Ammon's horn (tissue), 1 donor: Measurements from ENCODE around the gene LAMB4.
"Not testable (repeated sequence)": the region's sequence is repeated elsewhere in the genome, so short reads cannot be mapped to it uniquely, and the experiment has no call there.

Experiments used
- DNase-seq: peaks from one replicate; pipeline ENCODE4 v3.0.0-alpha.2; 2016; ENCODE audit warnings: low spot score

LAMB4 gene

DNA sequence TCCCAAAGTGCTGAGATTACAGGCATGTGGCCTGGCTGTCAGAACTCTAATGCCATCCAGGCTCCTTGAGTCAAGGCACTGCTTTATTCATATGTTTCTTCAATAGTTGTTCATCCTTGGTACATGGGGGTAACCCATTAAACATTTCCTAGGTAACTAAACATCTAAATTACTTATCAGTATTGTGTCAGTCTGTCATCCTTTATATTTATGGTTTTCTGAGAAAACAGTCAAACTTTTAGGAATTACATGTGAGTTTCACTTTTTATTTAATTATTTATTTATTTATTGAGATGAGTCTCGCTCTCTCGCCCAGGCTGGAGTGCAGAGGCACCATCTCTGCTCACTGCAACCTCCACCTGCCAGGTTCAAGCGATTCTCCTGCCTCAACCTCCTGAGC, 81.7 kb downstream of the LAMB4 start:
- DNase-seq = no peak

DNA sequence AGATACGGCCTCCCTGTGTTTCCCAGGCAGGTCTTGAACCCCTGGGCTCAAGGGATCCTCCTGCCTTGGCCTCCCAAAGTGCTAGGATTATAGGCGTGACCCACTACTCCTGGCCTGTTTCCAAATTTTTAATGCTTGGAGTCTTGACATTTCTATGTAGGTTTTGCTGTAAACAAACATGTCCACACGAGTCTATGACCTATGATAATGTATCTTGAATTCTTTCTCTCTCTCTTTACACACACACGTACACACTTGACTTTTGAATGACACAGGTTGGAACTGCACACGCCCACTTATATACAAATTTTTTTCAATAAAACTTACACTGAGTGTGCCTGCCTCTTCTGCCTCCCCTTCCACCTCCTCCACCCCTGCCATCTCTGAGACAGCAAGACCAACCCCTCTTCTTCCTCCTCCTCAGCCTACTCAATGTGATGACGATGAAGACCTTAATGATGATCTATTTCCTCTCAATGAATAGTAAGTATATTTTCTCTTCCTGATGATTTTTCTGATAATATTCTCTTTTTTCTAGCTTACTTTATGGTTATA, 83.1 kb downstream of the LAMB4 start:
- DNase-seq = no peak

DNA sequence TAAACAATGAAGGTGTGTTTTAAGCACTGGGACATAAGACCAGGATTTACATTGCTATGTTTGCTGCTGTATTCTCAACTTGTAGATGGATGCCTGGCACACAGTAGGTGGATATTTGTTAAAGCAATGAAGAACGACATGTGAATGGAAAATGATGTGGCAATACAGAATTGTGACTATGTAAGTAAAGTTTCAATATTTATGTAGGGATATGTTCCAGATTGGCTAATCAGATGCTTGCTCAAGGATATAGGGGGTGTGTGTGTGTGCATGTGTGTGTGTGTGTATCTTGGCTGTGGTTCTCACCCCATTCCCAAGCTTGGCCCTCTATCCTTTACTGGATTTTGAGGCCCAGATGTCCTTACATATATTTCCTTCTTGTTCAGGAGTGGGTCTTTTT, 84.5 kb downstream of the LAMB4 start:
- DNase-seq = no peak

DNA sequence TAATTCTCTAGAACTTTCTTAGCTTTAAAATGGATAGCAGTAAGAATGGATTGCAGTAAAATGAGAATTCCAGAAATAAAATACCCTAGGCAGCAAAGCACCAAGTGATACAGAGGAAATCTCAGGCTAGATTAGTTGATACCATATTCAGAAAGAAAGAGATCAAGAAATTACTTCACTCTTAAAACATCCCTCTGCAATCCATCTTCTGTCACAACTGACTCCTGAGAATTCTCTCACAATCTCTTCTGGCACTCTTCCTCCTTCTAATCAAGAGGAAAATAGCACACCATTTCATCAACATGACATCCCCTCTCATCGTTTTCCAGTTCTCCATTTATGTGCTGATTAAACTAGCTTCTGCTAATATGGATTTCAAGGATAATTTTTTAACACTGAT, 85.0 kb downstream of the LAMB4 start:
- DNase-seq = no peak

DNA sequence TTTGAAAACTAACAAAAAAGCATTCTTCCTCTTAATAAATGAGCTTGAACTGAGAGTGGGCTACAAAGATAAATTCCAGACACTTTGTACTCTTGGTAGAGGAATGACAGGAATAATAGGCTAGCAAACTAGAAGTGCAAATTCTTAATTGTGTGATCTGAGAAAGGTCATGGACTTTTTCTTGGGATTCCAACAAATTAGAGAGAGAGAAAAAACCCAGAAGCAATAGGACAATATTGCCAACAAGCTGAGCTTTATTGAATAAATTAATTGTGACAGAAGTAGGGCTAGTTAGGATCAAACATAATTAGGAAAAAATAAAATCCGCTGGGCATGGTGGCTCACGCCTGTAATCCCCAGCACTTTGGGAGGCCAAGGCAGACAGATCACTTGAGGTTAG, 85.8 kb downstream of the LAMB4 start:
- DNase-seq = no peak

DNA sequence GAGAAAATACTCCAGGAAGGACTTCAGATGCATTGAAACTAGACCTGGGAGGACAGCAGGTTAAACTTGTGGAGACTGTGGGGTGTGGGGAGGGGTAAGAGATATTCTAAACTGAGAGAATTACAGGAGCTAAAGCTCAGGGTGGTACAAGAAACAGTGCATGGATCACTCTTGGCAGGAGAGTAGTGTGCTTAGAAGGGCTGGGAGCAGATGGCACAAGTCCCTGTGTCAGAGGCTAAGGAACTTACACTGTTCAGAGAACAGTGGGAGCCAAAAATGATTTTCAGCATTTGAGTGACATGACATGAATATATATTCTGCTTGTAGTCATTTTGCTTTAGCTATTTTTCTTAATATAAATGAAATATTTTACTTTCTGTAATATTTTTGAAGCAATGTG, 91.2 kb downstream of the LAMB4 start:
- no peak for DNase-seq

DNA sequence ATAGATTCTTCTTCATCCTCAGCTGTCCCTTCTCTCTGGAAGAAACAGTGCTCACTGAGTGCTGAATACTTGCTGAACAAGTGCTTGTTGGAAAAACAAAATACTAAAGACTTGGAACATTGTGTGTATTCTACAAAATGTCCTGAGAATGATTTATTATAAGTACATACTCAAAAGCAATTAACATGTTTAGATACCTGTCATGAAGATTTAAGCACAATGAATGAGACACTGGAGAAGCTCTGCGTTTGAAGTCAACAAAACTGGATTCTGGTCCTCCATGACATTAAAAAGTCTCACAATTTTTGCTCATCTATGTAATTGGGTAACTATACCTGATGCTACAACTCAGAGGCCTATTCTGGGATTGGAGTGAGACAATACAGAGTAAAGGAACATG, 92.4 kb downstream of the LAMB4 start:
- DNase-seq = no peak

DNA sequence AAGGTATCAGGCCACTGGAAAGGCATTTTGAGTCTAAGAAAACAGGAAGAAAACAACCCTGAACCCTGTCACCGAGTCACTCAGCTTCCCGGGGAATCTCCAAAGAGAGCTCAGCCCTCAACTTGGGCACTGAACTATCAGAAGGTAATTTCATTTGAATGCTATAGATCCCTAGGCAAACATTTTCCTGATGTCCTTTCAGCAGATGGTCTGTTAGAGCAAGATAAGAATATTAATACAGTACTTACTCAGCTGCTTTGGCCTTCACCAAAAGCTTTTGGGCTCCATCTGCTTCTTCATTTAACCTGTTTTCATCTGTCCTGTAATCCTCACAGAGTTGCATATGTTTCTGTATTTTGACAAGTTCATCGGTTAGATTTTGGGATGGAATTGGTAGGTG, 93.0 kb downstream of the LAMB4 start:
- DNase-seq = no peak

DNA sequence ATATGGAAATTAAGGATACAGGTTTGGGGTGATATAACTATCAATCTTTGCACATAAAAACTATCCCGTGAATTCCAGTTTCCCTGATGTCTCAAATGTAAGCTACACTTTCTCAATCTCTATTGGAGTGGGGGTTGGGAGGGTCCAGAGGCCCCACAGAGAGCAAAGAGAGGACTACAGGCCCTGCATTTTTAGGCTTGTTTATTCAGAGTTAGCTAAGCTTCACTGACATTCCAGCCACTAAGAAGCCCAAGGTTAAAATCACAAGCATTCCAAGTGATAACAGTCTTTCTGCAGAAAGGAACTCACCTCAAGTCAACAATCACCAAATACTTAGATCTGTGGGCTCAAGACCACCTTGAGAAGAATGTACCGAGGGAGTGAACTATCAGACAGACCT, 95.6 kb downstream of the LAMB4 start:
- DNase-seq = no peak

DNA sequence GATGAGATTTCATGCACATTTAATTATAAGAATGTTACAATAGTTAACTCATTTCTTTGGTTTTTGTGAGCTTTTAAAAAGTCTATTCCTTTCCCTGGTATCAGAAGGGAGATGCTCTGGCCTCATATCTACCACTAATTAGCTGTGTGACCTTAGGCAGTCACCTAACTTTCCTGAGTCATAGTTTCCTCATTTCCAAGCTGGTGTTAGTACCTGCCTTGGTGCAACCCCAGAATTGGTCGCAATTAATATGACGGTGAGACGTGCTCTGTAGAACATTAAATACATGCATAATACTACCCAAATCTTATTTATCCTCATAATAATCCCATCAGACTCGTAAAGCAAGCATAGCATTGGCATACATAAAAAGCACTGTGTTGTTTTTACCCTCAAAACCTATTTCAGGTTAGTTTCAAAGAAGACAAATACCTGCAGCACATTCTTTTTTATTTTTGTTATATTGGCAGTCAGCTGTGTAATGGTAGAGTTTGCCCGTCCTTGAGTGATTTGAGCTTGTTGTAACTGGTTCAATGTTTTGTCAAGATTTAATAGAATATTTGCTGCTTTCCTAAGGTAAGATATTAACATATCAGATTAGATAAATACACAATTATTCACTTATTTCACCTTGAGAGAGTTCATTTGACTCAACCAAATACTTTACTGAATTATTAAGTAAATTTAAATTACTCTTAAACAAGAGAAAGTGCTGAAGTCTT, 96.2 kb downstream of the LAMB4 start:
- DNase-seq = no peak

DNA sequence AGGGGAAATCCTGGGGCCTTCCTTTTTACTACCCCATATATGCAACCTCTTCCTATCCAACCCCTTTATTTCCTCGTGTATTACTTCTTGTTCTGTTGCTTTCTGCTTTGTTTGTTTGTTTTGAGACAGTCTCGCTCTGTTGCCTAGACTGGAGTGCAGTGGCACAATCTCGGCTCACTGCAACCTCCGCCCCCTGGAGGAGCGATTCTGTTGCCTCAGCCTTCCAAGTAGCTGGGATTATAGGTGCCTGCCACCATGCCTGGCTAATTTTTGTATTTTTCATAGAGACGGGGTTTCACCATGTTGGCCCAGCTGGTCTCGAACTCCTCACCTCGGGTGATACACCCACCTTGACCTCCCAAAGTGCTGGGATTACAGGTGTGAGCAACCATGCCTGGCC, 96.9 kb downstream of the LAMB4 start:
- DNase-seq = not testable (repeated sequence)

DNA sequence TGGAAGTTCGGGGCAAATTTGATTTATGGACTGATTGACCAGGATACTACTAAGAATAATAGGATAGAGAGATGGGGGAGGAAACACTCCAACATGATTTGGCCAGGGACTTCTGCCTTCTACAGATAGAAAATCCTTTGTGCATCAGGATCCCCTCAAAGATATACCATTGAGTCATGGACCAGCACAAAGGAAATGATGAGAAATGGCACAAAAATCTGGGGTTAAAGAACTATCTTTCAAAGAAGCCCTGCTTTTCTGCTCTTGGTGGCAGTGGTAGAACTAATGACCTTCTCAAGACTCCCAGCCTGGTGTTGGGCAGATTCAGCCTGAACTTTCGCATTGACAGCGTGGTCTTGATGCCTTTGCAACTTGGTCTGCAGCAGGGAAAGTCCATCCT, 99.6 kb downstream of the LAMB4 start:
- DNase-seq = no peak

DNA sequence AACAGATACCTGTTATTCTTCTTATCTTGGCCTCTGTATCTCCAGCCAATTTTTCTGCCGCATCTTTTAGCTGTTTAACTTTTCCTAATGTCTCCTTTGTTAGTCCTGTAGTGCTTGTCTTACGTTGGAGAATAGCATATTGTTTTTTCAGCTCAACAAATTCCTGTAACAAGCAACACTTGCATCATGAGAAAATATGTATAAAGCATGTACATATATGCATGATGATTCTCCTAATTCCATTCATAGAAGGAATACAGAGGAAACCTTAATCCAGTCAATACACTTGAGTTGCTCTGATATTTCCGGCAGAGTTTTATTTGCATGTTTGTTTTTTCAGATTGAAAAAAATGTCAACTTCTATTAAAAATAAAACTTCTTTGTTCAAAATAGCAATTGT, 101.1 kb downstream of the LAMB4 start:
- no peak for DNase-seq

DNA sequence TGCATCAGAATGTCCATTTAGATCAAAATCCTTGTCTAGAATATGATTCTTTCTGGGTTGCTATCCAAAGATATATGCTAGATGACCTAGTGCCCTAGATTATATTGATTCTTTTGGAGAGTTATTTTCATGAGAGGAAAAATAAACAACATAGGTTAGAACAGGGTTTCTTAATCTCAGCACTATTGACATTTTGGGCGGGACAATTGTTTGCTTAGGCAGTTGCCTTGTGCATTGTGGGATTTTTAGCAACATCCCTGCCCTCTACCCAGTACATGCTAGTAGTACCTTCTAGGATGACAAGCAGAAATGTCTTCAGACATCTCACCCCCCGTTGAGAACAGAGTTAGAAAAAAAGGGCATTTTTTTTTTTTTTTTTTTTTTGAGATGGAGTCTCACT, 102.0 kb downstream of the LAMB4 start:
- no peak for DNase-seq

DNA sequence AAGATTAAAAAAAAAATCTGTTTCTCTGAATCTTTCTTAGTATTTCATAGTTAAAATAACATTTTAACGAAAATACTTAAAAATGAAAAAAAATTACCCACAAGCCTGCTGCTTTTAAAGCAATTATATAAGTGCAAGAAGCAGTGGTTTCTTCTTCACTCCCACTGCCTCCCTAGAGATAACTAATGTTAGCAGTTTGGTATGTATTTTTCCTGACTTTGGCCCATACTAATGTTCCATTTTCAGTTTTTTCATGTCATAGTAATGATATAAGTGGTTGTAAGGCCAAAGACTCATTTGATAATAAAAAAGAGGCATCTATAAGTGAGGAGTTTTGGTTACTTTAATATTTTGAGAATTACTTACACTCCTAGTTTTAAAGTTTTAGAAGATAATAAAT, 102.9 kb downstream of the LAMB4 start:
- DNase-seq = no peak

DNA sequence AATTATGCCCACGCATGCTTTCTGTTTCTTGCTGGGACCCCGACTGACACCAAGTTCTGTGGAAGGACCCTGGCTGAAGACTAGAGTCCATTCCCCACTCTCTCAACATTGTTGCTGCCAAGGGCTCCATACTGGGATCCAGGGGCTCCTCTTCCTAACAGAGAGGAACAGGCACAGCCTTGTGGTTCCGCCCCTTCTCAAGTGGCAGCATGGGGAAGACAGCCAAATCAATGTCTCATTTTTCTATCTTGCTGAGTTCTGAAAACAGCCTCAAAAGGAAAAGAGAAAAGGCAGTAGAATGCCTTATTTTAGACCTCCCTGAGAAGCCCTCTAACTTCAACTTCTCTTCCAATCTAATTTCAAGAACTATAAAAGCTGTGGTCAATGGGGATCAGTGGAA, 103.5 kb downstream of the LAMB4 start:
- no peak for DNase-seq

DNA sequence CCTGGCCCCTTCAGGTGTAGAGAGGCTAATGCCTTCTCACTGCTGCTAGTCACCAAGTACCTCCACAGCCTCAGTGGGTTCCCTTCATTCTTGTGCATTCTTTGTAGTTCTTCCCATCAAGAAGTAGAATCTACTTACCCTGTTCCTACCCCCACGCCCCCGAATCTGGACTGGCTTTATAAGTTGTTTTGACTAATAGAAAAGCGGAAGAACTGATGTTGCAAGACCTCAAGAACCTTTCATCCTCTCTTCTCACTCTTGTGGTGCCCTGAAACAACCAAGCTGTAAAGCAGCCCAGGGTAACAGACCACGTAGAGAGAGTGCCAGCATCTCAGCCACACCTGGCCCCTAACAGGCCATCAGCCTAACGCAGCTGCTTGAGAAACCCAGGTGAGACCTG, 104.0 kb downstream of the LAMB4 start:
- DNase-seq = no peak

DNA sequence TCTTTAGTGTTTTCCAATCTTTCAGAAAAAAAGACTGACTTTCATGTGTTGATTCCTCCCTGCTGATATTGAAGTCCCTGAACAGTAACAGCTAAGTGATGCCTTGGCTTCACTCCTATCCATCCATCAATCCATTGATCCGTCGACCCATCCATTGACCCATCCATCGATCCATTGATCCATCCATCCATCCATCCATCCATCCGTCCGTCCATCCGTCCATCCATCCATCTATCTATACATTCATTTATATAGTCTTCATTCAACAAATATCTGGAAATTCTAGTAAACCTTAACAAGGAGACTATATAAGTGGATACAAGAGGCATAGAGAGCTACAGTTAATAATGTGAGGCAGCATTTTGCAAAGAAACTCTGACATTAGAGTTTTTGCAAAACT, 105.6 kb downstream of the LAMB4 start:
- no peak for DNase-seq

DNA sequence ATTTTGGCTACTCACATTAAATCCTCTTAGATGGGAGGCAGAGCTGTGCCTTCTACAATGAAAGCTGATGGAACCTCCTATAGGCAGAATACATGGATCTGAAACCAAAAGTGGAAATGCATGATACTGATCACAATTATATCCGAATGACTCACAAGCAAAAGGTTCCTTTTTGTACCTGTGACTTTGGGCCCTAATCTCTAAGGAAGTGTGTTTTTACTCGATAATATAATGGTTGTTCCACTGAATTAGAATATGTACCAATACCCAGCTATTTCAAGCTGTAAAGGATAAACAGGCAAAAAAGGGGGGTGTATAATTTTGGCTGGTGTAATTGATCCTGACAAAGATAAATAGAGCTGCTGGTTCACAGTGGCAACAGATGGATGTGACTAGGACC, 109.6 kb downstream of the LAMB4 start:
- no peak for DNase-seq

DNA sequence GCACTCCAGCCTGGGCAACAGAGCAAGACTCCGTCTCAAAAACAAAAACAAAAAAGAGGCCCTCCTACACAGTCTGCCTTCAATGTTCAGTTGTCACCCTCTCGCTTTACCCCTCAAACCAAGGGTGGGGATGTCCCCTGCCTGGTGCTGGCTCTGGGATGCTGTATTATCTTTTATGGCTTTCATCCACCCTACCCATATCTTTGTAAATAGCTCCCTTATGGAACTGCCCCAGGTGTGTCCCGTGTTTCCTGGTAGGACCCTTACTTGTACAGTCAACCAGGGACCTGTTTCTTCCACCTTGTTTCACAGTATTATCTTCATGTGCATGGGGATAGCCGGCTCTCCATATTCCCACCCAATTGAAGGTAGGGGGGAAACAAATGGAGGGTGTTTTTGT, 111.5 kb downstream of the LAMB4 start:
- no peak for DNase-seq

DNA sequence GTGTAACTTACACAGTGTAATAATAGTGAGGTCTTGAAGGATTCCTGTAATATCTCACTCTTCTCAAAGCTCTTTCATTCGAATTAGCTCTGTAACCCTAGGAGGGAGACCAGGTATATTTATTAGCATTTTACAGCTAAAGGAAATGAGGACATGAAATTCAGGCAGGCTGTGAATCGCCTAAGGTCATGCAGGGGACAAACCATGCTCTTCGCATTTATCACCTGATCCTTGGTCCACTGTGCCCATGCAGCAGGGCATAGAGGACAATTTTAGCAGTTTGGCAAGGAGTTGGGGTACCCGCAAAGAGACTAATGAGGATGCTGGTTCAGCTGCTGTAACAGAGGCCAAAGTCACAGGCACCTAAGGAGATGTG, 112.4 kb downstream of the LAMB4 start:
- no peak for DNase-seq

DNA sequence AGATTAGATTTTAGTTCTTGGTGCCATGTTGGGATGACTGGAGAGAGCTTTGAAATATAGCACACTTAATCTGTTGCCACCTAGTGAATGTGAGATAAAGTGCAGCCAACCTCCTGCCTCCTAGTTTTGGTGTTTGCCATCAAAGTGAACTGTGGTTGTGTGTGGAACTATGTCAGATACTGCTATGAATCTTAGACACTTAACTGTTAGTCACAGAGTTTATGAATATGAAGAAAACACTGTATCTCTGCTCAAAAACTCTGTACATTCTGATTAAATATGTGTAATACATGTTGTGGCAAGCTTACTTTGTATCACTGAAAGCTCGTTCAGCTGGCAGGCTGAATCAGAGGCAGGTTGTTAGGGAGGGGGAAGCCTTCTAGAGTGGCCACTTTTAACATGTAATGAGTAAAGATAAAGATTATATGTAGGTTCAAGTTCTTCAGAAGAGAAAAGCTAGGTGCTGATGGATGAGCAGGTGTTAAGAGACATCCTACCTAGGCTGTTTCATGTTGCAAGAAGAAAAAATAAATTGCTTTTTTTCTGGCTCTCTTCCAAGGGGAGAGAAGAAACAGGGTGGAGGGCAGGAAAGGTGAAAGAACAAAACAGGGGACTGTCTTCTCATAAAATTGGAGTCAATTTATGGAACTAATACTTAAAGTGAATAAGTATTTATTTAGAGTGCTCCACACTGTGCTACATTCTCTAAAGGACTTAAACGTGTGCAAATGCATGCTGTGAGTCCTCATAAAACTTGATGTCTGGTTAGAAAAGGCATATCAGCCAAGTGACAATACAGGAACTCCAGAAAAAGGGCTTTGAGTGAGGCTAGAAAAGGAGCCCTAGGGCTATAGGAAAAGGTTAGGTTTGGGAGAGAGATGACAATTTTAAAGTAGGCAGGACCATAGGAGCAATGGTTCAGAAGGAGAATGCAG, 113.1 kb downstream of the LAMB4 start:
- DNase-seq = peak; percentile 20

DNA sequence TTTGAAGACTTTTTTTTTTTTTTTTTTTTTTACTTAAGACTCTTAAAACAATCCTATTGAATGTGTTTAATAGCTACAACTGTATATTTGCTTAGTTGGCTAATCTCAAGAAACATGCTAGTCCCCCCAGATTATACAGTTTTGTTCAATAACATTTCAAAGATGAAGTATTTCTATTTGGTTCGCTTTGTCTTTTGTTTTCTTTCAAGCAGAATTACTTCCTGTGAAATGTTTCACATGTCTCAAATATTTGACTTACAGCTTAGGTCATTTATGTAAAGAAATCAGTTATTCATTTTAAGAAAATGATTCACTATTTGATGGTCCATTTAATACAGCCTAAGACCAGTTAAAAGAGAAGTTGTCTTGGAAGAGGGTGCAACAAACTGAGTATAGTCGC, 114.4 kb downstream of the LAMB4 start:
- DNase-seq = no peak
